Activated naive CD4-positive, alpha-beta T cell (primary cell): Measurements from ENCODE around the gene TM4SF1.

ENCODE experiments used
- DNase-seq, 4 experiments: peaks; one replicate each; lab custom pipeline; 2025; lab: John Stamatoyannopoulos, UW

TM4SF1 gene, protein sequence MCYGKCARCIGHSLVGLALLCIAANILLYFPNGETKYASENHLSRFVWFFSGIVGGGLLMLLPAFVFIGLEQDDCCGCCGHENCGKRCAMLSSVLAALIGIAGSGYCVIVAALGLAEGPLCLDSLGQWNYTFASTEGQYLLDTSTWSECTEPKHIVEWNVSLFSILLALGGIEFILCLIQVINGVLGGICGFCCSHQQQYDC

GRCh38 chr3:149377408-149378364, at the start of gene TM4SF1:
Gene TM4SF1, minus strand, starts transcription at chr3:149377649. Its CDS starts 102 bp downstream, at chr3:149377547.
- DNase-seq, result no peak

GRCh38 chr3:149426325-149426724, 48.9 kb upstream of the TM4SF1 start:
- DNase-seq, result no peak

DNA sequence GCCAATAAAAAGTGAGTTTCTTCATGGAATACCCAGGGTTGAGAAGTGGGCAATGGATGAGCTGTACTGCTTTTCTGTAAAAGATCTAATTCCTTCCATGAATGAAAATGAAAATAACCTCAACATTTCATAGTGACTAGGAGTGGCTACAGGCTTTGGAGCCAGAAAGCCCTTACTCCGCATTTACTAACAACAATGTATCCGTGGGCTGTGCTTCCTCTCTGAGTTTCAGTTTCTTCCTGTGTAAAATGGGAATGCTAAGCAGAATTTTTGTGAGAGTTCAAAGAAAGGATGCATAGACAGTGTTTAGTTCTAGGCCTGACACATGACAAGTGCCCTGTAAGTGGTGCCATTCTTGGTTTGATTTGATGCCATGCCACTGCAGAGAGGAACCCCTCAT, 47.5 kb upstream of the TM4SF1 start:
- no peak for DNase-seq

GRCh38 chr3:149421764-149422163, 44.3 kb upstream of the TM4SF1 start:
- no peak for DNase-seq

GRCh38 chr3:149419816-149420215, 42.4 kb upstream of the TM4SF1 start:
- no peak for DNase-seq

- no peak for DNase-seq
Observed at GRCh38 chr3:149417727-149418126, 40.3 kb upstream of the TM4SF1 start.

GRCh38 chr3:149417174-149417573, 39.7 kb upstream of the TM4SF1 start:
- no peak for DNase-seq

DNA sequence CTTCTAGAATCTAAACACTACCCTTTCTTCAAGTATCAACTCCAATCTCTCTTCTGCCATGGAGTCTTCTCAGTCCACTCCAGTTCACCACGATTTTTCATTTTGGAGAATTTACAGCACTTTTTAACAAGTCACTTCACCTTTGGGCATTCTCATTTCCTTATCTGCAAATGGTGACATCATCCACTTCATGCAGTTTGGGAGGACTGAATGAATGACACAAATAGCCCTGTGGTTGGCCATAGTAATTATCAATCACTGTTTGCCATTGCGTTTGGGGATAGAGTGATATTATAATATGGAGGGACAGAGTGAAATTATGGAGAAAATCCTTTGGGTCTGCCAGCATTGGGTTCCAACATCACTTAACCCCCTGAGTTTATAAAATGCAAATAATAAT, 38.0 kb upstream of the TM4SF1 start:
- DNase-seq, result no peak

GRCh38 chr3:149414557-149415231, 37.2 kb upstream of the TM4SF1 start:
- no peak for DNase-seq

- DNase-seq, result no peak
Observed at GRCh38 chr3:149411583-149411982, 34.1 kb upstream of the TM4SF1 start.

DNA sequence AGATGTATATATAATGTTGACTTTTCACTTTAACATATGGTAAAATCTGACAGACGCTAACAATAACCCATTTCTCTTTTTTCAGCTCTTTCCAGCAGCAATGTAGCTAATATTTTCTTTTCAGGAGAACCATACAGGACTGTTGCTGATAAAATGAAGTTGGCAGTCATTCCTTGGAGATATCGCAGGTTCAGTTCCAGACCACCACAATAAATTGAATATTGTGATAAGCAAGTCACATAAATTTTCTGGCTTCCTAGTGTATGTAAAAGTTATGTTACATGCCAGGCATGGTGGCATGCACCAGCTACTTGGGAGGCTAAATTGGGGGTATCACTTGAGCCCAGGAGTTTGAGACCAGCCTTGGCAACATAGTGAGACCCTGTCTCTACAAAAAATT, 31.9 kb upstream of the TM4SF1 start:
- no peak for DNase-seq

DNA sequence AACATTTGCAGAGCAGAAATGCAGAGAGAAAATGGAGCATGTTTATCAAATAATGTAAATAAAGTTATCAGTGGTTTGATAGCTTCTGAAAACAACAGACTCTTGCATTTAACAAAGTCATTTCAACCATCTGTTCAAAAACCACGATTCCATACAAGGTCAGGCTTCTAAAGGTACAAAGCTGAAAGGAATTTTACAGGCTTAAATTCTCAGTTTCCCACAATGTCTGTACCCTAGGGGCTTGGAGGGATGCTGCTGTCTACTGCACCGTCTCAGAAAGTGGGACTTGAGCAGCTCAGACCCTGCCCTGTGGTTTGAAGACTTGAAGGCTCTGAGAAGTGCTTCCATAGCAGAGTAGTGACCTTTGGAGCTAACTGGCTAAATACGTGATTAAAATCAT, 30.4 kb upstream of the TM4SF1 start:
- DNase-seq, result no peak

DNA sequence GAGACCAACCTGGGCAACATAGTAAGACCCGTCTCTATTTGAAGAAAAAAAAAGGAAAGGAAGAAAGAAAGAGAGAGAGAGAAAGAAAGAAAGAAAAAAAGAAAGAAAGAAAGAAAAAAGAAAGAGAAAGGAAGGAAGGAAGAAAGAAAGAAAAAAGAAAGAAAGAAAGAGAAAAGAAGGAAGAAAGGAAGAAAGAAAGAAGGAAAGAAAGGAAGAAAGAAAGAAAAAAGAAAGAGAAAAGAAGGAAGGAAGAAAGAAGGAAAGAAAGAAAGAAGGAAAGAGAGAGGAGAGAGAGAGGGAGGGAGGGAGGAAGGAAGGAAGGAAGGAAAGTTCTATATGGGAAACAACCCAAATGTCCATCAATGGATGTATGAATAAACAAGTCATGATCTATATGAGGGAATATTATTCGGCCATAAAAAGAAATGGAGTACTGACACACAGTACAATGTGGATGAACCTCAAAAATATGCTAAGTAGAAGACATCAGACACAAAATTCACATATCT, 28.8 kb upstream of the TM4SF1 start:
- no peak for DNase-seq

DNA sequence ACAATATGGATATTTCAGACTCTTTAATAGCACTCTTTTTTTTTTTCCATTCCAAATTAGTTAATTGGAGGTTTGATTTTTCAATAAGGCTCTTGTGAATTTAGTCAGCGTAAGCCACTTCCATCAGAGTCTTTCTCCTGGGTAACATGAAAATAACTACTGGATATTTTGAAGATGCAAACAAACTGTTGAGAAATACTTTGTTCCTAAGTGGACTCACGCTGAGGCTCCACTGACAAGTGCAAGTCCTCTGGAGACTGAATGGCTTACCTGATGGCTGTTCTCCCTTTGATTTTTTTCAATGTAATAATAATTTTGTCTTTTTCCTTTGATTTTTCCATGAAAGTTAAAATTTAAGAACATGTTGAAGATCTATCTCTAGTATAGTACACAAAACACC, 26.0 kb upstream of the TM4SF1 start:
- DNase-seq, result no peak

GRCh38 chr3:149402481-149402880, 25.0 kb upstream of the TM4SF1 start:
- no peak for DNase-seq

GRCh38 chr3:149401926-149402310, 24.5 kb upstream of the TM4SF1 start:
- no peak for DNase-seq

DNA sequence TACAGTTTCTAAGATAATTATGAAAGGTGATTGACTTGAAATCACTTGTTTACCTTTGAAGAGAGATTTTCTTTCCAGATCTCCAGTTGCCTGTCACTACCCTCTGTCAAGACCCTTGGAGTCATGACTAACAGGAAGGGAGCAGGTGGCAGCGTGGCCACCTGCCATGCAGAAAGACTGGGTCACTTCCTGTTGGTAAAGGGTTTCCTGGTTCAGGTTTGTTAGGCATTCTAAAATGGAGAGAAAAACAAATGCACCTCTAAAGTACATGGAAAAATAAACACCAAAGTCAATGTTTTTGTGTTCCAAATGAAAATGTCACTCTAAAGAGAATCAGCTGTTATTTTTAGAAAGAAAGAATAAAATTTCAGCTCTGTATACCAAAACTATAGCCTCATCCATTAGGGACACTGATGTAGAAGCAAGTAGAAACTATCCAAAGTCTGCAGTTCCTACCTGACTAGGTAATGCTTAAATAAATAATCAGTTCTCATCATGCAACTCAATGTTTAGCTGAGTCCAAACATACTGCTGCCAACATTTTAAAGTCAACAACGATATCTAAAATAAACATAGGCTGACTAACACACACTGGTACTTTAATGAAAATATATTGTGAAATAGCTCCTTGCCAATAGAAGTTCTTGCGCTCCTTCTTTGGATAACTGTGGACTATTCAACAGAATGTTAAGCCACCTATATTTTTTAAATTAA, 23.9 kb upstream of the TM4SF1 start:
- DNase-seq, result no peak

DNA sequence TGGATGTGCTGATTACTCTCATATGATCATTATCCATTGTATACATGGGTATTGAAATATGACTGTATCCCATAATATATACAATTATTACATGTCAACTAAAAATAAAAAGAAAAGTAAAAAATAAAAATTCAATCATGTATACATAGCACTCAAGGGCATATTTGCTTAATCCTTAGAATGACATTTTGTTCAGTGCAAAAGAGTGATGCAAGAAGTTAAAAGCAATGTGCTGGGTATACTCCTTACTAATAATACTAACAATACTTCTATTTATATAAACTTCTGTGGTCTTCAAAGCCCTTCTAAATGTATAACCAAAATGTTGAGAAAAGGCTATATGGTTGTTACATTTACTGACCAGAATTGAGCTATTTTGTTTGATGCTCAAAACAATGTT, 23.2 kb upstream of the TM4SF1 start:
- no peak for DNase-seq

DNA sequence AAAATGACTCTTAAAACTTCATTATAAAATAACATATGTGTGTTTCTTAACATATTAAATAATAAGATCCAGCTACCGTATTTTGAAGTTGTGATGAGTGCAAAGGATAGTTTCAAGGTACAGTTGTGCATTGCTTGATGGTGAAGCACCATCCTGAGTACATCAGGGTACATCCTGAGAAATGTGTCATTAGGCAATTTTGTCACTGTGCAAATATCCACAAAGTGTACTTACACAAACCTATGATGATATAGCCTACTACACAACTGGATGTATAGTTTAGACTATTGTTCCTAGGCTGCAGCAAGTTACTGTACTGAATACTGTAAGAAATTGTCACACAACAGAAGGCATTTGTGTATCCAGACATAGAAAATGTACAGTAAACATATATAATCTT, 20.8 kb upstream of the TM4SF1 start:
- DNase-seq, result no peak

DNA sequence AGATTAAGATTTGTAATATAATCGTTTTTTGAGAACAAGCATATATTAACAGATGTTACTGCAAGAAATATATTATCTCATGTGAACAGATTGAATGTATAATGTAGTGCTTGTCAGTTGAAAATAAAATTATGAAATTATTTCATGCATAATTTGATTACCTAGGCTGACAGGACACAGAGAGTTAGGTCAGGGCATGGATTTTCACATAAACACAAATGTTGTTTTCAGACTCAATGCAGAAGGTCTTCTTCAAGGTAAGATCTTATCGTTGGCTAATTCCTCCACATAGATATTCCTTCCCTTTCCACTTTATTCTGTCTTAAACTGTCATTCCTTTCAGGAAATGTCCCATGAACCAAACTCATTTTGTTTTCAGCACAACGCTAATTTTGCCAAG, 20.1 kb upstream of the TM4SF1 start:
- no peak for DNase-seq

DNA sequence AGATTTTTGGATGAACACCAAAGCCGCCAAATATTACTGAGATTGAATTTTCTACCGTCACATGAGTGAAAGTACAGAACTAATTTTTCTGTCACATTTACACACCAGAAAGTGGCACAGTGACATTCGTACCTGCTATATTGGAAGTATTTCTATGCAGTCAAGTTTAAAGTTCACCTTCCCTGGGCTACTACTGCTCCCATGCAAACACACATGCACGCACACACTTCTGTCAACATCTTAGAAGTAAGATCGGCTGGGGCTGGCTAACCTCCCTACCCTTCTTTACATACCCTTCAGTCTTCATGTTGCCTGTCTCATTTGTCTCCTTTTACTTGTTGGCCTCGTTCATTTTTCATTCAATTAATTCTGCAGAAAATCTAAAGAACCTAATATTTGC, 19.0 kb upstream of the TM4SF1 start:
- DNase-seq, result no peak
